HG02884 (cell line): ENCODE results near the gene SLC22A23.

Source experiments
- ATAC-seq: cut with Tn5 transposase; IDR thresholded peaks from one replicate; pipeline ENCODE4 v1.9.1; 2021; ENCODE audit warnings: mild to moderate bottlenecking, moderate library complexity; ENCODE audit not compliant: unreplicated experiment

The SLC22A23 gene

DNA sequence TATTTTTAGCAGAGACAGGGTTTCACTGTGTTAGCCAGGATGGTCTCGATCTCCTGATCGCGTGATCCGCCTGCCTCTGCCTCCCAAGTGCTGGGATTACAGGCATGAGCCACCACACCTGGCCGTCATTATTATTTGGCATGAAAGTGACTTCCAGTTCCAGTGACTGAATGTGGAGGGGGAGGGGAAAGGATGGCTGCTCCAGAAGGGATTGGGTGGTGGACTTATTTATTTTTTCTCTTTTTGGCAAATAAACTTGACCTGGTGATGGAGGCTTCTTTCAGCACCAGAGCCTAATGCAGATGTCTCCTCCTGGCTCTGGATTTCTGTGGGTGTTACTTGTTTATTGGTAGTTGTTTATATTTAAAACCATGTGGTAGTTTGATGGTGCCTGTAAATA lies 16.9 kb upstream of the SLC22A23 start:
- no peak for ATAC-seq

DNA sequence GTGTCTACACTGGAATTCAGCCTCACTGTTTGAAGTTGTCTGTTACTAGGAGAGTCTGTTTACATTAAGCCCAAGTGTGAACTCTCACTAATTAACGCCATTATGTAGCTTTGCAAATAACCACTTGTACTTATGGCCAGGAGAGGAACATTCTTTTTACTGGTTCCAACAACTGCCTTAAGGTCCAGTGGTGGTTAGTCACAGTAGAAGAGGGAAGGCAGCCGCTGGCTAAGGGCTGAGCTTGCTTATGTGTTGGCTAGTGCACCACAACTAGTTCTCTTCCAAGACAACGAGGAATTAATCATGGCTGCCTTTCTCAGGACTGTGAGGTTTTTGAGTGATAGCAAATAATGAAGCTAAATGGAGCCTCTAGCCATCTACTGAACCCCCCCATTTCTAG lies 14.9 kb upstream of the SLC22A23 start:
- no peak for ATAC-seq

DNA sequence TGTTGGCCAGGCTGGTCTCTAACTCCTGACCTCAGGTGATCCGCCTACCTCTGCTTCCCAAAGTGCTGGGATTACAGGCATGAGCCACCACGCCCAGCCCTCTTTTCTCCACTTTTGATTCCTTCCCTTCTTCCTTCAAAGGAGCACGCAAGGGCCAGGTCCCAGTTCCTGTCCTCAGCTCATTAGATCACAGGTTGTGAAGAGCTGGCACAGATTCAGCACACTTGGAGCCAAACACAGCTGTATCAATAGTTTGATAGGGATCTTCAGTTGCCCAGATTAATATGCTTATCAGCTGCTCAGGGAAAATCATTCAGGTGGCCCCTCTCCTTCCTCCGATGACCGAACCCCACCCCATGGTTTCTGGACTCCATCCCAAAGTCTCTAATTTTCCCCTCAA lies 14.4 kb upstream of the SLC22A23 start:
- no peak for ATAC-seq

DNA sequence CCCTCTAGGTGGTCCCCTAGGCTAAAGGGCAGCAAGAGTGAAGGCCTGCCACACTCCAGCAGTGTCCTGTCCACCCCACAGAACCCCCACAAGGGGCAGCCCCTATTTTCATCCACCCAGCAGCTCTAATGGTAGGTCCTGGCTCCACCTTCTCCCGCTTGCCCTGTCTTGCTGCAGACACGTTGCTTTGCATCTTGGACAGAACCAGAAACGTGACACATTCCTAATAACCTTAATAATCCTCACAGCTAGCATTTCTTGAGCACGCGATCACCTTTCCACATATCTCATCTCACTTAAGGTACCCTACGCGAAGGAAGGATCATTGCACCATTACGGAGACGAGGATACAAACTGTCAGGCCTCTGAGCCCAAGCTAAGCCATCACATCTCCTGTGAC lies 11.7 kb upstream of the SLC22A23 start:
- no peak for ATAC-seq

DNA sequence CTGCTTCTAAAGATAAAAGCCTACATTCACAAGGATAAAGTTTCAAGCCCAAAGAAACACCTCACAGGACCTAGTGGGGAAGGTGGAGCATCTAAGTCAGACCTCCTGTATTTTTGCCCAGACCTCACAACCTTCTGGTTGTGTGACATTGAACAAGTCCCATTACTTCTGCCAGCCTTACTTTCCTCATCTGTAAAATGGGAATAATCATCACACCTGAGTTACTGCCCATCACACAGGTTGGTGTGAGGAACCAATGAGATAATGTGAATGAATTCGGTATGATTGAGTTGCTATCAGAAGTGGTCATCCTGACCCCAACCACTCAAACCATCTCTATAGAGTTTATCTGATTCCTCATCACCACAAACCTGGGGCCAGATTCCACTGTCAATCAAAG lies 11.1 kb upstream of the SLC22A23 start:
- ATAC-seq: no peak

DNA sequence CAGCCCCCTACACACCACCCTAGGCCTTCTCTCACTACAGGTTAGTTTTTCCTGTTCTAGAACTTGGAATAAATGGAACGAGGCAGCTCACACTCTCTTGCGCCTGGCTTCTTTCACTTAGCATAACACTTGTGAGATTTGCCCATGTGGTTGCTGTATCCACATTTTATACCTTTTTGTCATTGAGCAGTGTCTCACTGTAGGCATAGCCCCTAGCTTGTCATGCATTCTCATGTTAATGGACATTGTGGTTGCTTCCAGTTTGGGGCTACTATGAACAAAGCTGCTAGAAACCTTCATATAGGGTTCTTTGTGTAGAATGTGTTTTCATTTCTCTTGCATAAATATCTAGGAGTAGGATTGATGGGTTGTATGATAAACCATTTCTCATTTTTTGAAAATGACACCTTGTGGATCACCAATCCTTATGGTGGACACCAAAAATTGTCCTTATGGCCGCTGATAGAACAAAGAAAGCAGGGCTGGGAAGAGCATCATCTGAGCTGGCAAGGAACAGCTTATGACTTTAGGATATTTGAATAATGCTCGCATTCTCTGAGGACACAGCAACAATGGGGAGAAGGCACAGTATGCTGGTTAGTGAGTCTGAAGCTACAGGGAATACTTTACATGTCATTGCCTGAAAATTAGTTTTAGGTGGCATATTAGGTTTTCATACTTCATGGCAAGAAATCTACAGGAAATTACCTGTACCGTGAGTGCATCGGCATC lies 9.8 kb upstream of the SLC22A23 start:
- ATAC-seq: no peak

DNA sequence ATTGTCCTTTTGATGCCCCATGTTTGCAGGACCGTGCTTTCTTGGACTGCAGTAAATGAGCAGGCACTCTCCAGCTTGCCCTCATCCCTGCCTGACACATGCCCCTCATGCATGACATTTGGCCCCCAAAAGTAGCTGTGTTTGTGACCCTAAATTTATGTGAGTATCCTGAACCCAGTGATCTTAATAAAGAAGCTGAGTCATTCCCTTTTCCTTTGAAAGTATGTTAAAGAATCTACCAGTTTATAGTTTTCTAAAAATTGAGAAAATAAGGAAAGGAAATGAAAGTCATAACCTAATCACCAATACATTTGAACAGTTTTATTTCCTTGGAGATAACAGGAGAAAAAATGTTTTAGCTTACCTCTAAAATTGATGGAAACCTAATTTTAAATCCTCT lies 3.4 kb upstream of the SLC22A23 start:
- ATAC-seq: no peak

DNA sequence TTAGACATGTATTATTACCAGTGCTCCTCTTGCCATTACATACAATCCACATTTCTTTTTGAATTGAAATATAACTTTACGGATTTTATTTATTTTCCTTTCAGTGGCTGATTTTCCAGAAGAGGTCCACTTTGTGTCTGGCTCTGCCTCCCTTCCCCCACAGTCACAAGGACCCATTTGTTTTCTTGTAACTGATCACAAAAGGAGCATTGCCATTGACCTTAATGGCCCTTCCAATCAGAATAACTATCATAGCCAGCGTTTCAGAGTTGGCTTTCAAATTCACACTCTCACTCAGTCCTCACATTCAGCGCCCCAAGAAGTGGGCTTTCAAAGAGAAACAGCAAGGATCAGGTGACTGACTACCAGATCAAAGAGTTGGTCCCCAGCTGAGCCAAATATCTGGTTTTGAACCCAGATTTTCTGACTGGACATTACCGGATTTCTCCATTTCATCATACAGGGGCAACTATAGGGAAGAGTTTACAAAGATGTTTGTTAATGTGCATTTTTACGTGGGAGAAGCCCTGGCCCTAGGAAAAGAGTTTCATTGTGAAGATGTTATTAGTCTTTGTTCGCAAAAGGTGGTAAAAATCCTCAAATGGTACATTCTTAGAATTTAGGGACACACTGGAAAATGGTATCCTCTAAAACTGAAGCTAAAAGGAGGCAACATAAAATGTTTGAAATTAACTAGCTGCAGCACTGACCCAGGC lies 2.0 kb upstream of the SLC22A23 start:
- no peak for ATAC-seq

DNA sequence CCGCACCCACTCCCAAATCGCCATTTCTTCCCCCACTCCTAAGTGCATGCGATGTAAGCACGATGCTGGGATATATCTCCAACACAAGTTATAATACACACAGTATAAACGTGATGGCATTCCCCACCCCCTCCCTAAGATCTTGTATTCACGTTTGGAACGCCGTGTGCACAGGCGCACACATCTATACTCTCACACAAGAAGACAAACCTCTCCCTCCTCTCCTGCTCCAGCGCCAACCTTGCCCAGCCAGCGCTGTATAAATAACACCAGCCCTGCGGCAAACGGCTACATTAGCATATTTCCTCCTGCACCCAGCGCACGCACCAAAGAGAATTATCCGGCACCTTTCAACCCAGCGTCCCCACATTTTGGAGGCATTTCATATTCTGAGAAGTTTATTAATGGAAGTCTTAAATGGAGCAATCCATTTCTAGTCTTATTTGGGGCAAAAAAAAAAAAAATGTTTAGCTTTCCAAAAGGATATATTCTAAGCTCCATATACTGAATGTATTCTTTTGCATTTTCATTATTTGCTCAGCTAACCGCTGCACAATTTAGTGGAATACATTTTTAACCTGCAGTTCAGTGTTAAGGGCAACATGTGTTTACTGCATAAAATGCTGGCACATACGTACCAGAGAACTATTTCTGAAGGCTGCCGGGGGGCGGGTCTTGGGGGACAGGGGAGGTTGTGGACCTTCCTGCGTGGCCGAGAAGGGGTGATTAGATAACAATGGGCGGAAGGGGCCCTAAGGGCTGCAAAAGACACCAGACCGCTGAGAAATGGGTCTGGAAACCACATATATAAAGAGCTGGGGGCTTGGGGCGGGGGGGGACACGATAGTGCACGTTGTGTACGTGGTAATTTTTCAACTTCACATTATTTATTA lies 1.1 kb upstream of the SLC22A23 start:
- ATAC-seq: no peak

DNA sequence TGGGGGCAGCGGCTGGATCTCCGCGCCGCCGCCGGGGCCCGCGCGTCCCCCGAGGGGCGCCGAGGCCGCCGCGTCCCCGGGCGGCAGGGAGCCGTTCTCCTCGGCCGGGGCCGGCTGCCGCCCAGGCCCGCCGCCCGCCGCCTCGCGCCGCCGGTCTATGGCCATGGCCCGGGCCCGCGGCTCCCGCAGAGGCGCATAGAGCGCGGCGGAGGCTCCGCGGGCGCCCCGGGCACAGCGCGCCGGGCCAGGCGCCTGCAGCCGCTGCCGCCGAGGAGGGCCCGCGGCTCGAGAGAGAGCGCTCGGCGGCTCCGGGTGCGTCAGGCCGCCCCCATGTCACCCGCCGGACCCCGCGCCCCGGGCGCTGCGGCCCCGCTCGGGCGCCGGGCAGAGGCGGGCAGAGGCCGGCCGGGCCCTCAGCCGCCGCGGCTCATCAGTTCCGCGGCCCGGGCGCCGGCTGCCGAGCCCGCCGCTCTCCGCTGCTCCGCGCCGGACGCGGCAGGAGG lies 404 bp downstream of the SLC22A23 start:
- peak; percentile 43 for ATAC-seq

DNA sequence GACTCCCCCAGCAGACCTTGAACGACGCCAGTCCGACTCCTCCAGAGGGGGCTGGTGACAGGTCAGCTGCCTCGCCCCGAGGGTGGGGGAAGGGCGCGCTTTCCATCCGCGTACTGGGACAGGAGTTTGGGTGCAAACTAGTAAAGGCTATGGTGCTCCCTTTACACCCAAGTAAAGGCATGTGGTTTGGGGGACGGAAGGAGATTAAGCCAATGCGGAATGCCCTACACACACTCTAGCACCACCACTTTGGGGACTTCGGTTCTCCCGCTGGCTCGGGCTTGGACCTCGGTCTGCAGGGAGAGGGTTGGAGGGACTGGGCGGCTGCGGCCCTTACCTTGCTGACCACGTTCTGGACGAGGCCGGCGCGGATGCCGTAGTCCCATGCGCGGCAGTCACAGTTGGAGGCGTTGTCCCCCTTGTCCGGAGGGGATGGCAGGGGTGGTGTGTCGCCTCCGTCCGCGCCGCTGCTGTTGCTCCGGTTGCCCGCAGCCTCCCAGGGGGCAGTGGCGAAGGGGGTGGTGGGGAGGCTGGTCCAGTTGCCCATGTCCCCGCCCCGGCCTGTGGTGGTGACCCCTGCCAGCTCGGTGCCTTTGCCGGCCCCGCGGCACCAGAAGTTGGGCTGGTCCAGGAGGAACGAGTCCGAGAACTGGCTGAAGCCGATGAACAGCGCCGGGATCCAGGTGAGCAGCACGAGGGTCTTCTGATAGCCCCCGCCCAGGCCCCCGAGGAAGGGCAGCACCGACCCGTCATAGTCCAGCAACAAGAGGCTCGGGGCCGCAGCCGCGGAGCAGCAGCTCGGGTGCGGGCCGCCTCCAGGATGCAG lies 1.1 kb downstream of the SLC22A23 start:
- no peak for ATAC-seq

DNA sequence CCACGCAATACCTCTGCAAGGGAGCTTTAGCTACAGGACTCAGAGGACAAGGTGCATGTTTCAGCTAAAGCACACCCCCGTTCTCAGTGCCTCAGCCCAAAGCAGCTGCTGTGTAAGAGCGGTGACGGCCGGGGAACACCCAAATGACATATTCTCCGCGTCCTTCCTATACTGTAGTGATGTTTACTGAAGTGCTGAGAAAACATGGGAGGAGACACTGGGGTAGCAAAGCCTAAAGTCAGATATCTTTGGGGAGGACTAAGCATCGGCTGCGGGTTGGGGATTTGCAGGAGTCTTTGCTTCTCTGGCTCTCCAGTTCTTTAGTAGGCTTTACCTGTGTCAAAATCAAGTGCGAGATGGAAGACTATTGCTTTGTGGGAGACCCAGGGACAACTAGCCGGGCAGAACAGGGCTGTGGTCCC lies 1.7 kb downstream of the SLC22A23 start:
- ATAC-seq: no peak

DNA sequence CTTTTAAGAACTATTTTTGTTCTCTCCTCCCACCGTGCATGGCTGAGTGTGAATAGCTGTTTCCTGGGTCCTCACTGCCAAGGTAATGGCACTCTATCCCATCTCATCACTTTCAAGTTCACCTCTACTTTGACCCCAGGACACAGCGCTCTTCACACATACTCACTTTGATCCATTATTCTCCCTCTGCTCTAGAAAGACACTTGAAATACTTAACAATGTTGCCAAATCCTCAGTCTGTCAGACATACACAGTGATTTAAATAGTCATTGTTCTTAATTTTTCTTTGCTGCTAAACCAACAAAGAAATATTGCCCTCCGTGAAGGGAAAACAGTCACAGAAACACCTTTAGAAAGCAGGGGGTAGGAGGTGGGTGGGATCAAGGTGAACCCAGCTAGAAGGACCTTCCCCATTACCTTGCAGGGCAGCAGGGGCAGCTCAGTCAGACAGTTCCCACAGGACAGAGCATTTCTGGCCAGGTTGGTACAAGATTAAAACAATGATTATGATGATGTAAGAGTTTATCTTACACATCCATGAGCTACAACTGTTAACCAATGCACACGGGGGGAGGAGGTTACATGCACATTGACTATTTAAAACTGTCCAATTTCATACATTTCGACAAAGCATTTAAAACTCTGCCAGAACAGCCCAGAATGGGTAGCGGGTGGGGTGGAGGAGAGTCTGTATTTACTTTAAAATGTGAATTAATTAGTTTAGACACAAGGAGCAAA lies 2.4 kb downstream of the SLC22A23 start:
- ATAC-seq: no peak

DNA sequence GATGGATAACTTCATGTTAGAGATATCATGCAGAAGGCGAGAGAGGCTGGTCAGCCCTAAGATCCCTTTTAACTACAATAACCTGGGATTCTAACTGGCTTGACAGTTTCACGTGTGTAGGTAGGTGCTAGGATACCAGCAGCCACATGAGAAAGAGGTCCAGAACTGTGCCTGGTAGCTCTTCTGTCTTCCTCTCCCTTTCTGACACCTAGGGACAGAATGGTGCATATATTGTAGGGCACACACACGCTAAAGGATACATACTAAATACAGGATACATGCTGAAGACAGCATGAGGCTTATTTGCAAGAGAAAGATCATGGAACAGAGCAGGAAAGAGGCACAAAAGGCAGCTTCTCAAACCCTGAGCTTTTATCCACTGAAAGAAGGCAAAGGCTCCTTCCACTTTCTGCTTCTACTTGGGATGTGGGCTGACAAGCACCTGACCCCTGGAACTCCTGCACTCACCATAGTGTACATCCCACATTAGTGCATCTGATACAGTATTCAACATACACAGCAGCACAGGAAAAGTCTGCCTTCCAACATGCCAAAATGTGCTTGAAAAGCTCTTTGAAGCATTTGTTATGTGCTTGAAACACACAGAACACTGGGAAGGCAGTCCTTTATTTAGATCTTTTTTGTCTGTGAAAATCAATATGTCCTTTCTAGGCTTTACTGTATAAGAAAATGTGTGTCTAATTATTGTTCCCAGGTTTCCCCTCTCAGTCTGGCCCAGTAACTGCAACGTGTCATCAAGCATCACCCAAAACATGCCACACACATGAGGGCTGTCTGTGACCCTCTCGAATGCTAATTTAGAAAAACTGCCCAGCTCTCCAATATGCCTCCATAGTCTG lies 3.2 kb downstream of the SLC22A23 start:
- ATAC-seq: no peak

DNA sequence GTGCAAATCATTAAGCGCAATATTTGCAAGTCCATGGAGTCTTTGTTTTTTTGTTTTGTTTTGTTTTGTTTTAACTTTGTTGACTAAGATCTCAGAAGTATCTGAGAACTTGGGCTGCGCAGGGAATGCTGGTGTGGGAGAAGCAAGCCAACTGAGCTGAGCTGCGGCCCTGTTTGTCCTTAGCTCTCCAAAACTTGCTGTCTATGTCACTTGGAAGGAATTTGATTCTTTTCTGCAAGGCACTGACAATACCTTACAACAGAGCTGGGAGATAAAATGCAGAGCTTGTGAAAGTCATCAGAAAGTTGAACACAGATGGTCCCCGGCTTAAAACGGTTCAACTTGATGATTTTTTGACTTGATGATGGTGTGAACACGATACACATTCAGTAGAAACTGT lies 5.4 kb downstream of the SLC22A23 start:
- no peak for ATAC-seq

DNA sequence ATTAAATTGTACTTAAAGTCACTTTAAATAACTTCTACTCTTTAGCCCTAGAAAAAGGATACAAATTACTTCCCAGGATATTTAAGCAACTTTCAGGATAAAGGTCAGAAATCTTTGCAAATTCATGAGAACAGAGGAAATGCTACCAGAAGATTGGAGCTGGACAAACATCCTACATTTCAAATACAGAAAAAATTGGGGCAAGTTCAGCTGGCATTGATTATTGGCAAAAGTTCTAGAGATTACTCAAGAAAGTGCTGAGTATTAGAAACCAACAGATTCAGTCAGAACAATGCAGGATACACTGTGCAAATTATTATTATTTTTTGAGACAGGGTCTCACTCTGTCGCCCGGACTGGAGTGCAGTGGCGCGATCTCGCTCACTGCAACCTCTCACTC lies 6.0 kb downstream of the SLC22A23 start:
- no peak for ATAC-seq

DNA sequence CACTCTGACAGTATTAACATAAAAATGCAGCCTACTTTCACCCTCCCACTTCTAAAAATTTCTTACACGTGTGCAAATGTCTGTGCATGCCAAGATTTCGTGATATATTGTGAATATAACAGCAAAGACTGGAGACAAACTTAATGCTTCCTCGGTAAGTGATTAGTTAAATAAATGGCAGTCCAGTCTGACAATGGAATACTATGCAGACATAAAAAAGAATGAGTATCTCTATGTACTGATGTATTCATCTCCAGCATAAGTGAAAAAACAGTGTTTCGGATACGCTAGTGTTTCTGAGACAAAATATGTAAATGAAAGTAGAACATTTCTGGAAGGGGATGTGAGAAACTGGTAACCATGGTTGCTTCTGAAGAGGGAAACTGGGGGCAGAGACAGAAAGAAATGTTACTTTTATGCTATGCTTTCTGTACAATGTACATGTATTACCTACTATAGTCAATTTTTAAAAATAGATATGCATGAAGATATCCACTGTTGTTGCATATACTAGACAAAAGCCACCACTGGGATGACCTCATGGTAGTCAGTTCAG lies 7.0 kb downstream of the SLC22A23 start:
- ATAC-seq: peak; percentile 50

DNA sequence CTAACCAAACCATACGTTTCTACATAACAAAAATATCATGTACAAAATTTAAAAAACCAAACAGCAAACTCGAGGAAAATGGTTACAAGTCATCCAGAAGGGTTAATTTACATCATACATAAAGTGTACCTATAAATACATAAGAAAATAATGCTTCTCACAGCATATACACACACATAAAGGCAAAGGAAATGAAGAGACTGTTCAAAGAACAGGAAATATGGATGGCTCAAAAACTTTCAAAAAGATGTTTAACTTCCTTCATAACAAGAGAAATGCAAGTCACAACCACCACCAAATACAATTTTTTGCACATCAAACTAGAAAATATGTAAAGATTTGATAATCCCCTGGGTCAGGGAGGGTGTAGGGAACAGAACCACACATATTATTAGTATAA lies 7.5 kb downstream of the SLC22A23 start:
- ATAC-seq: no peak

DNA sequence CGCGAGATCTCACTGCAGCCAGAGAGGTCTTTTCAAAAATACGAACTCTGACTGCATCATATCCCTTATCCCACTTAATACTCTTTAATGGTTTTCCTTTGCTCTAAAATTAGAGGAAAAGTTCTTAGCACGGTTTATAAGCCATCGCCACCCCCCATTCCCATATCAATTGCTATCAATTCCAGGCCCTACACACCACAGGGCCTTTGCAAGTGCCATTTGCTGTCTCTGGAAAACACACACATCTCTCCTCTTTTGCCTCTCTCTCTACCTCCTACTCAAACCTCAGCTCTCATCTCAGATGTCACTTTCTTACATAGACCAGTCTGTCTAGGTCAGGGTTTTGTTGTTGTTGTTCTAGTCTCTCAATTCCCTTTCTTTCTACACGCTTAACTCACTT lies 9.8 kb downstream of the SLC22A23 start:
- ATAC-seq: no peak
